ENCODE results near the gene SDHAF2.

Gene SDHAF2

DNA sequence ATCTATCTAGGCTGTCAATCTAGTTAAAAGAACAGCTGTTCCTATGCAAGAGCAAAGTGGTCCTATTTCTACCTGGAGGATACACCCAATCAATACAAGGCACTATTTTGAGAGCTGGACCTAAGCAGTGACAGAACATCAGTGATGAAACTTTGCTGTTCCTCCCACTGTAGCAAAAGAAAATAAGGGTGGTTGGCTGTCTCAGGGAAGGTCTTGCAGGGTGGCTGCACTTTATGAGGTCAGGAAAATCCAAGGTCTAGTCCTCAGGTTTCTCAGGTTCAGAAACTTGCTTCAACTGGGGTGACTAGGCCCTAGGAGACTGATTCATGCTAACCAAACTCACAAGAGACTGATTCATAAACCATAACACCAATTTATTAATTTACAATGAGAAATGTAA lies 11.8 kb upstream of the SDHAF2 start:
- peaks cover 62% of the 10 kb centered on the region for H3K36me3 ChIP-seq (ENCODE audit: low read length)
- no peak overlapping the region for H2AFZ ChIP-seq (ENCODE audit: low read depth, low read length, severe bottlenecking)
- H3K4me2 ChIP-seq (ENCODE audit: low read depth, low read length, poor library complexity, severe bottlenecking) = no peak overlapping the region
- no peaks in the 10 kb centered on the region for H3K27me3 ChIP-seq (ENCODE audit: low read length)
- TF ChIP-seq, protein P1, sequence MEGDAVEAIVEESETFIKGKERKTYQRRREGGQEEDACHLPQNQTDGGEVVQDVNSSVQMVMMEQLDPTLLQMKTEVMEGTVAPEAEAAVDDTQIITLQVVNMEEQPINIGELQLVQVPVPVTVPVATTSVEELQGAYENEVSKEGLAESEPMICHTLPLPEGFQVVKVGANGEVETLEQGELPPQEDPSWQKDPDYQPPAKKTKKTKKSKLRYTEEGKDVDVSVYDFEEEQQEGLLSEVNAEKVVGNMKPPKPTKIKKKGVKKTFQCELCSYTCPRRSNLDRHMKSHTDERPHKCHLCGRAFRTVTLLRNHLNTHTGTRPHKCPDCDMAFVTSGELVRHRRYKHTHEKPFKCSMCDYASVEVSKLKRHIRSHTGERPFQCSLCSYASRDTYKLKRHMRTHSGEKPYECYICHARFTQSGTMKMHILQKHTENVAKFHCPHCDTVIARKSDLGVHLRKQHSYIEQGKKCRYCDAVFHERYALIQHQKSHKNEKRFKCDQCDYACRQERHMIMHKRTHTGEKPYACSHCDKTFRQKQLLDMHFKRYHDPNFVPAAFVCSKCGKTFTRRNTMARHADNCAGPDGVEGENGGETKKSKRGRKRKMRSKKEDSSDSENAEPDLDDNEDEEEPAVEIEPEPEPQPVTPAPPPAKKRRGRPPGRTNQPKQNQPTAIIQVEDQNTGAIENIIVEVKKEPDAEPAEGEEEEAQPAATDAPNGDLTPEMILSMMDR (IDR thresholded peaks at IDR 0.05; ENCODE audit: insufficient read depth, low read length, poor library complexity, severe bottlenecking) = no peak
- no peak for TF ChIP-seq EZH2phosphoT487 (conservative IDR thresholded peaks at IDR 0.05; ENCODE audit: low read length)
- peaks cover 42% of the 10 kb centered on the region for H3K79me2 ChIP-seq (ENCODE audit: insufficient read depth, low read length)
- no peak overlapping the region for H3K4me3 ChIP-seq (ENCODE audit: insufficient read depth, low read length, poor library complexity, severe bottlenecking)
- H3K9me2 ChIP-seq (replicated peaks; ENCODE audit: insufficient read depth, low read length) = no peaks in the 10 kb centered on the region
- H3F3A ChIP-seq (ENCODE audit: insufficient read depth) = no peaks in the 10 kb centered on the region; the same call in 1 of the 2 replicates
- H3K9ac ChIP-seq (ENCODE audit: low read length) = no peak overlapping the region
- H3K9me3 ChIP-seq (ENCODE audit: insufficient read depth, low read length) = no peaks in the 10 kb centered on the region
- H4K20me1 ChIP-seq (ENCODE audit: low read depth, low read length) = peaks cover 11% of the 10 kb centered on the region
- H3K27ac ChIP-seq (ENCODE audit: low read depth, low read length) = no peak overlapping the region

DNA sequence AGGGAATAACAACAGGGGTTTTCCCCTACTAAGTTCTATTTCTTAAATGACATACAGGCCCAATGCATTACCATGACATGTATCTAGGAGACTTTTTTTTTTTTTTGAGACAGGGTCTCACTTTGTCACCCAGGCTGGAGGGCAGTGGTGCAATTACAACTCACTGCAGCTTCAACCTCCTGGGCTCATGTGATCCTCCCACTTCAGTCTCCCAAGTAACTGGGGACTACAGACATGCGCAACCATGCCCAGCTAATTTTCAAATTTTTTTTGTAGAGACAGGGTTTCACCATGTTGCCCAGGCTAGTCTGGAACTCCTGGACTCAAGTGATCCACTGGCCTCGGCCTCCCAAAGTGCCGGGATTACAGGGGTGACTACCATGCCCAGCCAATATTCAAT lies 7.7 kb upstream of the SDHAF2 start:
- no peaks in the 10 kb centered on the region for H3K9me3 ChIP-seq (ENCODE audit: insufficient read depth, low read length)
- no peaks in the 10 kb centered on the region for H3K9me2 ChIP-seq (replicated peaks; ENCODE audit: insufficient read depth, low read length)
- peaks cover 14% of the 10 kb centered on the region for H4K20me1 ChIP-seq (ENCODE audit: low read depth, low read length)
- no peak overlapping the region for H3K9ac ChIP-seq (ENCODE audit: low read length)
- H3F3A ChIP-seq (ENCODE audit: insufficient read depth) = no peaks in the 10 kb centered on the region; the same call in 1 of the 2 replicates
- no peaks in the 10 kb centered on the region for H3K27me3 ChIP-seq (ENCODE audit: low read length)
- no peak overlapping the region for H3K27ac ChIP-seq (ENCODE audit: low read depth, low read length)
- H3K4me2 ChIP-seq (ENCODE audit: low read depth, low read length, poor library complexity, severe bottlenecking) = no peak overlapping the region
- H2AFZ ChIP-seq (ENCODE audit: low read depth, low read length, severe bottlenecking) = no peak overlapping the region
- H3K36me3 ChIP-seq (ENCODE audit: low read length) = peaks cover 61% of the 10 kb centered on the region
- H3K4me3 ChIP-seq (ENCODE audit: insufficient read depth, low read length, poor library complexity, severe bottlenecking) = no peak overlapping the region
- peaks cover 82% of the 10 kb centered on the region for H3K79me2 ChIP-seq (ENCODE audit: insufficient read depth, low read length)
- TF ChIP-seq EZH2phosphoT487 (conservative IDR thresholded peaks at IDR 0.05; ENCODE audit: low read length) = no peak
- TF ChIP-seq, protein P1 (IDR thresholded peaks at IDR 0.05; ENCODE audit: insufficient read depth, low read length, poor library complexity, severe bottlenecking) = no peak

GRCh38 chr11:61425367-61426131 lies 4.4 kb upstream of the SDHAF2 start:
- Histone ChIP-seq H3F3A (ENCODE audit: insufficient read depth) (0 out of 2 replicates have a peak, but pooled peaks cover 3% of the 10 kb centered on the region), H3K27me3 (ENCODE audit: low read length) (no peaks in the 10 kb centered on the region), H3K9me3 (ENCODE audit: insufficient read depth, low read length) (no peaks in the 10 kb centered on the region), H3K4me2 (ENCODE audit: low read depth, low read length, poor library complexity, severe bottlenecking) (no peak overlapping the region), H3K9ac (ENCODE audit: low read length) (no peak overlapping the region), H4K20me1 (ENCODE audit: low read depth, low read length) (peaks cover 21% of the 10 kb centered on the region), H3K27ac (ENCODE audit: low read depth, low read length) (no peak overlapping the region), H3K9me2 (replicated peaks; ENCODE audit: insufficient read depth, low read length) (no peaks in the 10 kb centered on the region), H3K79me2 (ENCODE audit: insufficient read depth, low read length) (peaks cover 91% of the 10 kb centered on the region), H3K36me3 (ENCODE audit: low read length) (peaks cover 63% of the 10 kb centered on the region), H2AFZ (ENCODE audit: low read depth, low read length, severe bottlenecking) (no peak overlapping the region), H3K4me3 (ENCODE audit: insufficient read depth, low read length, poor library complexity, severe bottlenecking) (no peak overlapping the region)
- TF ChIP-seq, protein P1 (IDR thresholded peaks at IDR 0.05; ENCODE audit: insufficient read depth, low read length, poor library complexity, severe bottlenecking) = no peak
- TF ChIP-seq EZH2phosphoT487 (conservative IDR thresholded peaks at IDR 0.05; ENCODE audit: low read length) = no peak
